ENCODE data around the gene STOX1. TPM values are rescaled to one million over a fixed set of nuclear protein-coding genes. Genes with fewer than 3 reads are reported as not detected.
A peak's percentile ranks its signal among the peaks of the same experiment; 100 is the strongest.

Gene STOX1
- total and polyA plus RNA-seq, 10 of the 15 experiments (the other 5 are each of a cell fraction or from before 2014, with no cell fraction given) = 0.18 to 1.2 (median 0.67) TPM; not detected in 1

GRCh38 chr10:68900427-68901104 lies 73.2 kb downstream of the STOX1 start (continued):
- TF ChIP-seq ZNF592 (IDR thresholded peaks at IDR 0.05) (no peak; the same call in 1 of the 2 replicates), CUX1 (IDR thresholded peaks at IDR 0.05; ENCODE audit: insufficient replicate concordance, low read depth, low read length) (no peak), RB1 (IDR thresholded peaks at IDR 0.05; ENCODE audit: borderline replicate concordance) (peak; percentile 32; the same call in 1 of the 2 replicates), STAT1 (conservative IDR thresholded peaks at IDR 0.05) (peak; percentile 81; the same call in 1 of the 2 replicates), PRDM15 (CRISPR knock-in tag; IDR thresholded peaks at IDR 0.05) (no peak), RFX5 (IDR thresholded peaks at IDR 0.05; ENCODE audit: low read depth, low read length) (no peak), ZSCAN29 (IDR thresholded peaks at IDR 0.05) (0 out of 2 replicates have a peak, but pooled peaks have one; percentile 38), FOS (IDR thresholded peaks at IDR 0.05; ENCODE audit: borderline replicate concordance, extremely low read depth, insufficient read length) (no peak), IRF3 (IDR thresholded peaks at IDR 0.05) (no peak), DPF2 (IDR thresholded peaks at IDR 0.05) (peak; percentile 78), RELB (IDR thresholded peaks at IDR 0.05; ENCODE audit: low read depth) (no peak), MAX (IDR thresholded peaks at IDR 0.05; ENCODE audit: low read depth, low read length) (peak; percentile 30)

Measured in GM12878 (cell line).